ENCODE data around the gene TMEM135.
"Not testable (repeated sequence)": the region's sequence is repeated elsewhere in the genome, so short reads cannot be mapped to it uniquely, and the experiment has no call there.

Gene TMEM135

DNA sequence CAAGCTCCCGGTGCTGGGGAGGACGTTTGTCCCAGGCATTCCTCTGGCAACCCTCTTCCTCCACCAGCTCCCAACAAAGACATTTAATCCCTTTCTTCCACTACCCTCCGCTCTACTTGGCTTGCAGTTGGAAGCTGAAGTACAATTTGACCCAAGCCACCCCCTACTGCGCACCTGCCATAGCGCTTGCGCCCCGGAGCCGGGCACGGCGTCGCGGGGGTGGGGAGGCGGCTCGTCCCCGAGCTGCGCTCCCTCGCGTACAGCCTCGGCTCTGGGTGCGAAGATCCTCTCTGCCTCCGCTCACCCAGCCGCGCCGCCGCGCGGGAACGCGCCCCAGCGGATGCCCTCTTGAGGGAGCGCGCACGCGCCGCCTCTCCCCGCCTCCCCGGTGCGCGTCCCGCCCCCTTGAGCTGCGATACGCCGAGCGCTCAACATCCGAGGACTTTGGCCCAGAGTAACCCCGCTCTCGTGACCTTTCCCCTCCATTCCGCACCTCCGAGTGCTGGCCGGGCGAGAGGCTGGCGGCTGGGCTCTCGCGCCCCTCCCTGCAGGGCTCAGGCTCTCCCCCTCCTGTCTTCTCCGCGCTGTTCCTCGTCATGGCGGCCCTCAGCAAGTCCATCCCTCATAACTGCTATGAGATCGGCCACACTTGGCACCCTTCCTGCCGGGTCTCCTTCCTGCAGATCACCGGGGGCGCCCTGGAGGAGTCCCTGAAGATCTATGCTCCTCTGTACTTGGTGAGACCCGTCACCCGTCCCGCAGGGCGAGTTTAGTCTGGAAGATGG lies at the start of gene TMEM135:
TMEM135 (plus strand) TSS at position 485 of the 785 bp plus-strand sequence; CDS start at position 597, 112 bp downstream.
- peak; percentile 94 for DNase-seq

DNA sequence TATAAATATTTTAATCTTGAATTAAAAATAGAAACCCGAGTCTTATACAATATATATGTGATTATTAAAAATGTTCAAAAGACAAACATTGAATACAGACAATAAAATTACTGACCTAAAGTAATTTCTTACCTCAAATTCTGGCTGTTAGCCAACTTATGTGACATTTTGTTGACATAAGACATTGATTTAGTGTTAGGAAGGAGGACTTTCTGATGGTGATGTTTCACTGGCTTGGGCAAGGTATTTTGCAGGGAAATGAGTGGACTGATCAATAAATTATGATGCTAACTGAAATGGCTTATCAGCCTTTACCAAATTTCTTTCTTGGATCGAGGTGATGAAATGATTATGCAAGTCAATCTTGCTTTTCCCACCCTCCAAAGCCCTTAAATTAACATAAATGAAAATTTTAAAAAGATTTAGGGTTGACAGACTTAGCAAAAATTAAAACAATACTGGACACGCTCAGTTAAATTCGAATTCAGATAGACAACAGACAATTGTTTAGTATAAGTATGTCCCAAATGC lies 49.3 kb upstream of the TMEM135 start:
- DNase-seq = no peak

DNA sequence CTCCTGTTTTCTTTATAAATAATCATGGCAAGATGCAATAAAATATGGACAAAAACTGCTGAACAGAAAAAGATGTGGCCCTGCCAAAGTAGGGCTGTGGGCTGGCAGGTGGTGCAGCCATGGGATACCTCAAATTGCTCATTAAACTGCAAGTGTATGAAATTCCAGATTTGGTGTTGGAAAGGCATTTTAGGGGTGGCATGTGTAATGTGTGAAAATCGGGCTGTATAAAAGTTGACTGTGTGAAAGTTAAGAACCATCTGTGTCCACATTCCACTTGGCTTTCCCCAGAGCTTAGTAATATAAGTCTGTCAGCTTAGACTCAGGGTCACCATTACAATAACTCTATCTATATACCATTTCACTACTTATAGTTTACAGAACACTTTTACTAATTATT lies 47.7 kb upstream of the TMEM135 start:
- no peak for DNase-seq

DNA sequence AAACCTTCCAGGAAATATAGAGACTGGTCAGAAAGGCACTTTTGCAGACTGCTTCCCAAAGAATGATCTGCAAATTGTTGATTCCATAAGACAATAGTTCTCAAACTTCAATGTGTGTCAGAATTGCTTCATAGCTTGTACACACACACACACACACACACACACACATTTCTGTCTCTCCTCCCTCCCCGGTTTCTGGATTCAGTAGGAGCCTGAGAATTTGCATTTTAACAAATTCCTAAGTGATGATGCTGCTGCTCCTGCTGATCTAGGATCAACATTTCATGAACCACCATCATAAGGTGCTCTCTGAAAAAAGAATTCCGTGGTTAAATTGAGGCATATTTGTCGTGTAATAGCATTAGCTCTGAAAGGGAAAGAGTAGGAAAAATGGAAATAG lies 47.2 kb upstream of the TMEM135 start:
- no peak for DNase-seq

DNA sequence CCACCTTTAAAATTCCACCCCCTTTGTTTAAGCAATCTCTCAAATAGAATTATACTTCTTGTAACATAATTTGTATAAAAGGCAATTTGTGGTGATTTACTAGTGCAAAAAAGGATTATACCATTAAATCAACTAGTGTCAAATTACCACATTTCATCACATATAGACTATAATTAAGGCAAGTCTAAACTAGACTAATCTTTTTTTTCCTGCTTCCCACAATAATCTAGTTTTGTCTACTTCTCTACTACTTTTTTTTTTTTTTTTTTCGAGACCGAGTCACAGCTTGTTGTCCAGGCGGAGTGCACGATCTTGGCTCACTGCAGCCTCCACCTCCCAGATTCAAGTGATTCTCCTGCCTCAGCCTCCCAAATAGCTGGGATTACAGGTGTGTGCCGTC lies 46.4 kb upstream of the TMEM135 start:
- DNase-seq = no peak

DNA sequence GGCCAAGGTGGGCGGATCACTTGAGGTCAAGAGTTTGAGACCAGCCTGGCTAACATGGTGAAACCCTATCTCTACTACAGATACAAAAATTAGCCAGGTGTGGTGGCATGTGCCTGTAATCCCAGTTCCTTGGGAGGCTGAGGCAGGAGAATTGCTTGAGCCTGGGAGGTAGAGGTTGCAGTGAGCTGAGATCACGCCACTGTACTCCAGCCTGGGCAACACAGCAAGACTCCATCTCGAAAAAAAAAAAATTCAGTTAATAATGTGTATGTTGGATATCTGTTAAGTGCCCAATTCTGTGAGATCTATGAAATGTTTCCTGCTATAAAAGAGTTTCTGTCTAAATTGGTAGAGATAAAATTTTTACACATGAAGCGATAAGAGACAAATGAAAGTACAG lies 45.4 kb upstream of the TMEM135 start:
- DNase-seq = not testable (repeated sequence)

DNA sequence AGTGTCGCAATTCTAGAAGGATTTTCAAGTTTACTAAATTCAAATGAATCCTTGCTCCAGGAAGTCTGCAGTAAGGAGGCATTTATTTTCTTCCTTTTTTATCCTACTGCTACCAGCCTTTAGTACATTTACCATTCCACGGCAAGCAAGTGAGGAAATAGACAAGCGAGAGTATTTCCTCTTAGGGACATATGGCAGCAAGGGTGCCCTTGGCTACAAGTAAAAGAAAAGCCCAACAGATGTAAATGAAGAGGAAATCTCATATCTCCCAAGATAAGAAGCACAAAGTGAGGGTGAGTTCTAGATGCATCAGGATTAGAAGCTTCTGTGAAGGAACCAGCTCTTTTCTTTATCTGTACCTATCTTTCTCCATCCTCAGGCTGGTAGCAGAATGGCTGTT lies 44.7 kb upstream of the TMEM135 start:
- no peak for DNase-seq

DNA sequence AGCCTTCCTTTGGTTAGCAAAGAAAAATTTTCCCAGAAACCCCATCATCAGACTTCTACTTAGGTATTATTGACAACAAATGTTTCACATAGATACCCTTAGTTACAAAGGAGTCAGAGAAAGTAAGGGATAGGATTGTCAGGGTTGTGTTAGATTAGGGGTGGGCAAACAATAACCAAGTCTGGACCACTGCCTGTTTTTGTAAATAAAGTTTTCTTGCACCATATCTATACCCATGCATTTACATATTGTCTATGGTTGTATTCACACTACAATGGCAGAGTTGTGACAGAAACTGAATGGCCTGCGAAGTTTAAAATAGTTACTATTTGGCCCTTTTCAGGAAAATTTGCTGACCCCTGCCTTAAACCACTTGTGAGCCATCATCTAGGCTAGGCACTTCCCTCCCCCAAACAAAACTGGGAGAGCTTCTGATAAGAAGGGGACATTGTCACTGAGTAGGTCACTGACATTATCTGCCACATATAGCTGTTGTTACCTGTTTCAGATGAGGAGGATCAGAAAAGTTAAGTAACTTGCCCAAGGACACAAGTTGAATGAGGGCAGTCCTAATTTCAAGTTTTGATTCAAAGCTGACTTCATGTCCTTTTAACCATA lies 40.7 kb upstream of the TMEM135 start:
- DNase-seq = no peak

DNA sequence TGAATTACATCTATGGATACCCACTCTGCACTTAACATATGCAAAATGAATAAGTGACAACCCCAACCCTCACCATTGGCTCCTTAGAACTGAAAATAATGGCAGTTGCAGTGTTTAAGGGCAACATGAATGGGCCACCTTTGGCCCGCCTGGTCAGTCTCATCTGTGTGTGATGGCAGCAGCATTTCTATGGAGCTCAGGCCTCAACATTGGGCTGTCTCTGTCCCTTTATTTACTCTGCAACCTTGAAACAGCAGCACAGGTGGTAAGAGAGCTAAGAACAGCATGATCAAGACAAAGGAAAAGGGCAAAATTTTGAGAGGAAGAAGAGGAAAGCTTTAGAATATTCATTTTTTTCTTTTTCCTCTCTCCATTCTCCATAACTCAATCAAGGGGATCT lies 38.3 kb upstream of the TMEM135 start:
- DNase-seq = no peak

DNA sequence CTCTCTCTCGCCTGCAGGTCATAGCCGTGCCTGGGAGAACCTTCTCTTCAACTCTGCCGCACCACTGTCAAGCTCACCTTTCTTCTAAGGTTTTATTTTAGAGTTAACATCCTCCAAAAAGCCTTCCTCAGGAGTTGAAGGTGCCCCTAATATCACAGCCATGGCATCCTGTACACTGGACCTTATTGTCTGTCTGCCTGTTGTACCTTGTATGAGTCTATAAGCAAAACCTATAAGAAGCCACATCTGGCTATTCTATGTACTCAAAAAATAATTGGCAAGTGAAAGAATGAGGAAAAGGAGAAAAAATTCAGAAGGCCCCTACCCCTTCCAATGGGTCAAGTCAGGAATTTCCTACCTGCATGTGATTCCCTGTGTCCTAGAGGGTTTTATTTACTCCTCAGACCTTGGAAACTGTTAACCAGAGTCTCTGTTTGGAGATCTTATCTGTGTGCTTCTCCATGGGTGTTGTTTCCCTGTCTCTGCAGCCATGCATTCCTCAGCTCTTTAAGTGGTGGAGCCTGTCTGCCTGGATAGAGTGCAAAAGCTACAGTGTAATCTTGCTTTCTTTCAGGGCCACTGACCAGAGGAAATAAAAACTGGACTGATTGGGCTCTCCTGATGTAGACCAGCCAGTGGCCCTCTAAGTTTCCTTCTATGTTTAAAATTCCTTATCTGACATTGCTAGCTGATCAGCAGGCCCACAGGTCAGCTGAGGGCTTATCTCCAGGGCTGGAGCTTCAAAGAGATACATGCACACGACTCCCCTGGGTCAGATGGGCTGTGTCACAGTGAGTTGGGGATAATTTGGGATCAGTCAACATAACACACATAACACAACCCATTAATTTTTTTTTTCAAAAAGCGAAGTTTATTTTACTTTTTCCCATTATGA lies 37.6 kb upstream of the TMEM135 start:
- no peak for DNase-seq

DNA sequence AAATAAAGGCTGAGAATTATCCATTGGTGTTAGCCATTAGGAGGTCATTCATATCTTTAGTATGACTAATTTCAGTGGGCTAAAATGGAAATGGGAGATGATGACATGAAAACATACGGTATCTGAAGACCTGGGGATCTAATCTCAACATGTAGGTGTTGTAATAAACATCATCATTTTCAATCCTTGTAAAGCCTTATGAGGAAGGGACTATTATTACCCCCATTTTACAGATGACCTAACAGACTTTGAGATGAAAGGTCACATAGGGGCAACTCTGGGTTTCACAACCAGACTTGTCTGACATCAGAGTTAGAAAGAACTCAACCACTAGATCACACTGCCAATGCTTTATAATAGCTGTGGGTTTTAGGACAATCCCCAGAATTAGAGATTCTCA lies 34.8 kb upstream of the TMEM135 start:
- DNase-seq = no peak

DNA sequence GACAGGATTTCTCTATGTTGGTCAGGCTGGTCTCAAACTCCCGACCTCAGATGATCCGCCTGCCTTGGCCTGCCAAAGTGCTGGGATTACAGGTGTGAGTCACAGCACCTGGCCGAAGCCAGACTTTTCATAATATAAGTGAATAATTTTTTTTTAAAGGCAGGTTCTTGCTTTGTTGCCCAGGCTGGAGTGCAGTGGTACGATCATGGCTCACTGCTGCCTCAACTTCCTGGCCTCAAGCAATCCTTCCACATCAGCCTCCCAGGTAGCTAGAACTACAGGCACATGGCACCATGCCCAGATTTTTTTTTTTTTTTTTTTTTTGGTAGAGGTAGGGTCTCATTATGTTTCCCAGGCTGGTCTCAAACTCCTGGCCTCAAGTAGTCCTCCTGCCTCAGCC lies 33.5 kb upstream of the TMEM135 start:
- not testable (repeated sequence) for DNase-seq

DNA sequence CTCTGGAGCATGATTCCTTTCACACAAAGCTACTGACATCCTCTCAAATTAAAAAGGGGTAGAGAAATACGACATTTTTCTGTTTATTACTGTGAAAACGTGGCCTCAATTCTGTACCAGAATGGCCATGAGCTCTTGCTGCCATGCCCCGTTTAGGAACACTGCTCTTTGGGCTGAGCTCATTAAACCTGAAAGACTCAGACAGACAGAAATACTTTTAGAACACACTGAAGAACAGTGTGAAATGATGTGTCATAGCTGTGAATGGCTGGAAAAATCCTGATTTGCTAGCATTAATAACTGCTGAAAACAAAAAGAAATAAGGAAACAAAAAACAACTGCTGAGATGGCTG lies 32.2 kb upstream of the TMEM135 start:
- DNase-seq = no peak

DNA sequence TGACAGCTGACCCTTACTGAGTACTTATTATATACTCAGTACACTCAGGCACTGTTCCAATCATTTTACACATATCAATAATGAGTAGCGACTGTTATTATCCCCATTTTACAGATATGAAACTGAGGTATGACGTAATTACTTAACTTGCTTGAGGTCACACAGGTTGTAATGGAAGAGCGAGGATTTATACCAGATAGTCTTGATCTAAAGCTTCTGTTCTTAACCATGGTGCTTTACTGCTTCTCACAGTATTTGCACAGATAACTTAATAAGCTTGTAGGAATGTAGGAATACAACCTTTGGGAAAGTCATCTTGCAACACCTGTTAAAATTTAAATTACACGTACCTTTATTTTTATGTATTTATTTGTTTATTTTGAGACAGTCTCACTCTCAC lies 31.7 kb upstream of the TMEM135 start:
- no peak for DNase-seq

DNA sequence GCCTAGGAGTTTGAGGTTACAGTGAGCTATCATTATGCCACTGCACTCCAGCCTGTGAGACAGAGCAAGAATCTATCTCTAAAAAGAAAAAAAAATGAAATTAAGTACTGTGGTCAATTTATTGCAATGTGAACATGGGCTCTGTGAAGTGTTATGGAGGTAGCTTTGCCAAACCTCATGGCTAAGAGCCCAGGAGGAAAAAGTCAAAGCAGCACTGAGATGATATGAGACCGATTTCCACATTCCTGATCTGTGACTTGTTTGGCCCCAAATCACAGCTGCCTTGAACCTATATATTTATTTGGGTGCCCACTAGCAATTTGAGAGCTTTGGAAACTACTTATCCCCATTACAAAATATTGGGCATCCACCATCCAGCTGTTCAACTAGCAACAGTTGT lies 29.8 kb upstream of the TMEM135 start:
- no peak for DNase-seq

DNA sequence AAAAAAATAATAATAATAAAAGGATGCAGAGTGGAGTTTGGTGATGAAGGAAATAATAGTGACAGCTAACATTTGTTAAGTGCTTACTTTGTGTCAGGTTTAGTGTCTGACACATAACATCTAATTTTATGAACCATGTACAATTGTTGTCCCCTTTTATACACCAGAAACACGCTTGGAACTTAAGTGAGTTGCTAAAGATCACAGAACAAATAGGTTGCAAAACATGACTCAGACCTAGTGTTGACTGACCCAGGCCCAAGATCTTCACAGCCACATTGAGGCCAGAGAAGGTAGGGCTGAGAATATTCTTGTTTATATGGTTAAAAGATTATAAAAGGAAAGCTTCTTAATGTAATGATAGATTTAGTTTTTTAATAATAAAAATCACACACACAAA lies 25.6 kb upstream of the TMEM135 start:
- DNase-seq = no peak

DNA sequence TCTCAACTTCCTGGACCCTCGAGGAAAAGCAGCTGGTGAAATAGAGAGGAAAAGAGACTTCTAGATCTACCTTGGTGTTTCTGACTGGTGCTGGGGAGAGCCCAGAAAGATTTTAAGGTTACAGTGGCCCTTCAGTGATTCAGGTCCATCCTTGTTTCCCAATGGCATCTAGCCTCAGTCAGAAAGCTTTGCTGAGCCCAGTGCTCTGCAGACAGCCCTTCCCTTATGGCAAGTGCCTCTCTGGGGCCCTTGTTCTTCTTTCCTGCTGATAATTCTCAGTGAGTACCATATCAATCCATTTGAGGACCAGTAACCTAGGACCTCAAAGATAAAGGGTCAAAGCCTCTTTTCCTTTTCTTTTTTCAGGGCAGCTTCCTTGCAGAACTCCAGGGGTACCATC lies 25.1 kb upstream of the TMEM135 start:
- DNase-seq = no peak

DNA sequence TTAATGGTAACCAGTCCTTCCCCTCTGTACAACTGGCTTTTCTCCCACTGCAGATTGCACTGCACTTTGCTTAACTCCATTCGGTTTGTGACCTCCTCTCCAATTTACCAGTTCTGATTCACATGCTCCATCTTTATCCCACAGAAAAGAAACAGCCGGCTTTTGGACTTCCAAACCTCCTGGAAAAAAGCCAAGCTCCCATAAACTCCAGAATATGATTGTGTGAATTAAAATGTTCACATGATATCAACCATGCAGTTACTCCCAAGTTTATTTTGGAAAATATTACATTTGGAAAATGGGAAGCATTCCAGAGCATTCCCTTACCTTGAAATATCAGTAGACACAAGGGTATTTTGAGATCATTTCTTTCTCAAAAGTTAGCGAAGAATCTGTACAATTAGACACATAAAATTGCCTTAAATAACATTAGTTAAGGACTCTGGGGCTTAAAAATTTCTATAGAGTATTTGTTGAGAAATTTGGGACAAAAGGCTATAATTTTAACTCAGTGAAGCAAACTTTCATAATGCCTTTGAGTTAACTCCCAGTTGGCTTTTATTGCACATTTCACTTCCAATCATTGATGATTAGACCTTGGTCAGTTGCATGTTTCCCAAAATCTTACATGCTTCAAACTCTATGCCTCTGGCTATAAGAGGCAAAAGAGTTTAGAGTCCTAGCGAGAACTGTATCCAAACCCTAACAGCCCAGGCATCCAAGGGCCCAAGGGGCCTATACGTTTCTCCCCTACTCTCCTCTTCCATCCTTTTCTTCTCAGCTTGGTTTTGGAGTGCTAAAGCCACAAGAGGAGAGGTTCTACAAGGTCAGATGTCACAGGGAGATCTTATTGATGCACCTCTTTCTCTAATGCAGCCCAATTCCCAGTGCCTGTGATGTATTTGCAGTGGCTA lies 23.6 kb upstream of the TMEM135 start:
- no peak for DNase-seq

DNA sequence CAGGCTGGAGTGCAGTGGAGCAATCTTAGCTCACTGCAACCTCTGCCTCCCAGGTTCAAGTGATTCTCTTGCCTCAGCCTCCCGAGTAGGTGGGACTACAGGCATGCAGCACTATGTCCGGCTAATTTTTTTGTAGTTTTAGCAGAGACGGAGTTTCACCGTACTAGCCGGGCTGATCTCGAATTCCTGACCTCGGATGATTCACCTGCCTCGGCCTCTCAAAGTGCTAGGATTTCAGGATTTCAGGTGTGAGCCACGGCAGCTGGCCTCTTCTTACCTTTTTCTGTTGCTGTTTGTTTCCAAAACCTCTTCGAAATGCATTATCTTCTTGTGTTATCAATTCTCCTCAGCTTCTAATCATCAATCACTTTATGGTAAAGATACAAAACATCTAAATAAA lies 22.1 kb upstream of the TMEM135 start:
- DNase-seq = no peak

DNA sequence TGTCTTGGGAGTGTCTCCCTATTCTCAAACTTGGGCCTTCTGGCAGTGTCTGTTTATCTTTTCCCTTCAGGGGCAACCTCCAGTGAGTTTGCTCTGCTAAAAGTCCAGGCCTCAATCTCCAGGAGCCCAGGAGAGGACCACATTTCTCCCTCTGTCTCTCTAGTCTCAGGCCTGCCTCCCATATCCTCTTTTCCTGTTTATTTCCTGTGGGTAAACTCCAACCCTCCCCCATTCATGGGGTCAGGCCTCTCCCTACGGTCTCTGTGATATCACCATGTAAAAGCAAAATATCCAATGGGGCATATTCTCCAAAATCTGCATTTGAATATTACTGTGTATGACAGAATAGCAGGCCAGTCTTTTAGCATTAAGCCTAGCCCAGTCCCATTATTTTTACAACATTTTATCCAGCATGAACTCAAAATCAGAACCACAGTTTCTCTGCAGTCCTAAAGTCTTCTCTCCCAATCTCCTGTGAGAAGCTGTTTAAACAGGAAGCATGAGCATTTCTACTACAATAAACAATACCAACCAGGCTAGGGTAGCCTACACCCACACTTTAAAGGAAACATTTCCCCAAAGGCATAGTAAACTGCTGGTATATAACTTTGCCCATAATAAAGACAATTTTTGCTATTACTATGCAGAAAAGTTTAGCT lies 18.0 kb upstream of the TMEM135 start:
- no peak for DNase-seq

DNA sequence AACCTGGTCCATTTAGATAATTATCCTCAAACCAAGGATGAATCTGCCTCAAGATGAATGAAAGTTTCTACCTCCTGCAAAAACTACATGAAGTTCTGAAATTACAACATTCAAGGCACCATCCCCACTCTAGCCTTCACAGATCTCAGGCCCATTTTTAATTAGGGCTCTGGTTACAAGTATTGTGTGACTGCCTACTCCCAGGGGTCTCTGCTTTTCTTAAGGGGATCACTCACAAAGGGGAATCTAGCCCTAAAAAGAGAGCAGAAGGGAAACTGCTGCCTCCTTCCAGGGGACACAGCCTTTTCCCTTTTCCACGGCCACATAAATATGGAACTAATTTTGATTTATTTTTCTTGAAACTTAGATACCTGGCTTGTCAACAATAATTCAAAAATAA lies 17.4 kb upstream of the TMEM135 start:
- DNase-seq = no peak
